NCI-H1930 (cell line): ENCODE results near the gene ATP10B.
"Not testable (repeated sequence)": the region's sequence is repeated elsewhere in the genome, so short reads cannot be mapped to it uniquely, and the experiment has no call there.

Source experiments
- DNase-seq, 2 experiments: peaks; one replicate each; lab custom pipeline; 2025; lab: John Stamatoyannopoulos, UW

The ATP10B gene

GRCh38 chr5:160812996-160813395 lies 39.0 kb downstream of the ATP10B start:
- not testable (repeated sequence) for DNase-seq

GRCh38 chr5:160805376-160805775 lies 46.6 kb downstream of the ATP10B start:
- no peak for DNase-seq

- DNase-seq: no peak
Observed at GRCh38 chr5:160802592-160802991, 49.4 kb downstream of the ATP10B start.

- no peak for DNase-seq
Observed at GRCh38 chr5:160800375-160801275, 51.4 kb downstream of the ATP10B start.

- no peak for DNase-seq
Observed at GRCh38 chr5:160799184-160799583, 52.8 kb downstream of the ATP10B start.

- DNase-seq: no peak
Observed at GRCh38 chr5:160797020-160797419, 55.0 kb downstream of the ATP10B start.

GRCh38 chr5:160793530-160793899 lies 58.5 kb downstream of the ATP10B start:
- DNase-seq: no peak

- no peak for DNase-seq
Observed at GRCh38 chr5:160792732-160793529, 59.1 kb downstream of the ATP10B start.

GRCh38 chr5:160792281-160792680 lies 59.7 kb downstream of the ATP10B start:
- no peak for DNase-seq

- no peak for DNase-seq
Observed at GRCh38 chr5:160789219-160789859, 62.7 kb downstream of the ATP10B start.

GRCh38 chr5:160788102-160788660 lies 63.8 kb downstream of the ATP10B start:
- no peak for DNase-seq

GRCh38 chr5:160787240-160787639 lies 64.8 kb downstream of the ATP10B start:
- no peak for DNase-seq

- DNase-seq: no peak
Observed at GRCh38 chr5:160774666-160775315, 77.2 kb downstream of the ATP10B start.

- peak in 1 of 2 experiments; percentile 2 for DNase-seq
Observed at GRCh38 chr5:160773646-160774410, 78.2 kb downstream of the ATP10B start.

GRCh38 chr5:160772854-160773253 lies 79.2 kb downstream of the ATP10B start:
- no peak for DNase-seq

GRCh38 chr5:160770718-160771117 lies 81.3 kb downstream of the ATP10B start:
- no peak for DNase-seq

GRCh38 chr5:160769301-160769700 lies 82.7 kb downstream of the ATP10B start:
- peak; percentile 56 to 68 for DNase-seq

- no peak for DNase-seq
Observed at GRCh38 chr5:160767062-160767461, 84.9 kb downstream of the ATP10B start.

GRCh38 chr5:160760008-160760407 lies 92.0 kb downstream of the ATP10B start:
- no peak for DNase-seq

GRCh38 chr5:160757194-160757593 lies 94.8 kb downstream of the ATP10B start:
- DNase-seq: no peak
